Stimulated activated CD4-positive, alpha-beta T cell treated with anti-CD3 and anti-CD28 coated beads, Interleukin-12 subunit alpha, Interleukin-12 subunit beta, amount 100 ng/mL, for 24 hours (primary cell): ENCODE data around the gene ATP10B.
"Not testable (repeated sequence)": the region's sequence is repeated elsewhere in the genome, so short reads cannot be mapped to it uniquely, and the experiment has no call there.

Experiments
- DNase-seq, 2 experiments: peaks; one replicate each; pipeline ENCODE4 v3.0.0-alpha.2; 2020; ENCODE audit warnings: low read depth in 2 of 2

ATP10B gene

GRCh38 chr5:160852049-160852448, at the start of gene ATP10B:
TSS of gene ATP10B (minus strand) at chr5:160852211. CDS start at chr5:160688074, 164,137 bp downstream.
- no peak for DNase-seq

GRCh38 chr5:160901656-160902055, 49.6 kb upstream of the ATP10B start:
- no peak for DNase-seq

GRCh38 chr5:160899735-160900134, 47.7 kb upstream of the ATP10B start:
- DNase-seq: no peak

- not testable (repeated sequence) for DNase-seq
Observed at GRCh38 chr5:160893180-160893964, 41.4 kb upstream of the ATP10B start.

- DNase-seq: no peak
Observed at GRCh38 chr5:160887780-160888179, 35.8 kb upstream of the ATP10B start.

- DNase-seq: not testable (repeated sequence)
Observed at GRCh38 chr5:160873560-160874200, 21.7 kb upstream of the ATP10B start.

GRCh38 chr5:160869989-160870521, 18.0 kb upstream of the ATP10B start:
- no peak for DNase-seq

GRCh38 chr5:160867976-160868375, 16.0 kb upstream of the ATP10B start:
- no peak for DNase-seq

GRCh38 chr5:160851451-160851850, 560 bp downstream of the ATP10B start:
- DNase-seq: no peak

GRCh38 chr5:160850421-160850820, 1.6 kb downstream of the ATP10B start:
- DNase-seq: no peak

GRCh38 chr5:160847526-160848085, 4.4 kb downstream of the ATP10B start:
- DNase-seq: no peak

GRCh38 chr5:160846642-160847041, 5.4 kb downstream of the ATP10B start:
- no peak for DNase-seq

- no peak for DNase-seq
Observed at GRCh38 chr5:160844177-160844576, 7.8 kb downstream of the ATP10B start.

- DNase-seq: no peak
Observed at GRCh38 chr5:160843240-160843639, 8.8 kb downstream of the ATP10B start.

- DNase-seq: no peak
Observed at GRCh38 chr5:160837749-160838593, 14.0 kb downstream of the ATP10B start.

GRCh38 chr5:160837211-160837610, 14.8 kb downstream of the ATP10B start:
- no peak for DNase-seq

GRCh38 chr5:160835818-160836528, 16.0 kb downstream of the ATP10B start:
- no peak for DNase-seq

GRCh38 chr5:160835376-160835775, 16.6 kb downstream of the ATP10B start:
- DNase-seq: no peak

GRCh38 chr5:160833806-160834205, 18.2 kb downstream of the ATP10B start:
- DNase-seq: no peak

GRCh38 chr5:160831801-160832200, 20.2 kb downstream of the ATP10B start:
- no peak for DNase-seq
